Stimulated activated naive CD8-positive, alpha-beta T cell treated with anti-CD3 and anti-CD28 coated beads, Interleukin-15, Interleukin-2, amounts not matched to agents 100 ng/mL and 50 ng/mL, for 24 hours (primary cell): ENCODE results near the gene MAPKAPK5.
"Not testable (repeated sequence)": the region's sequence is repeated elsewhere in the genome, so short reads cannot be mapped to it uniquely, and the experiment has no call there.

Experiments
- H3K27ac Mint-ChIP-seq: one replicate; pipeline ENCODE4 v1.8.0; 2021; ENCODE audit warnings: mild to moderate bottlenecking, mixed read lengths
- H3K27me3 Mint-ChIP-seq: one replicate; pipeline ENCODE4 v1.8.0; 2021; ENCODE audit warnings: mixed read lengths
- H3K36me3 Mint-ChIP-seq: one replicate; pipeline ENCODE4 v1.8.0; 2021; ENCODE audit warnings: low read depth, mixed read lengths
- H3K4me1 Mint-ChIP-seq: one replicate; pipeline ENCODE4 v1.8.0; 2021; ENCODE audit warnings: low read depth, mixed read lengths
- H3K4me3 Mint-ChIP-seq: one replicate; pipeline ENCODE4 v1.8.0; 2021; ENCODE audit warnings: mild to moderate bottlenecking, mixed read lengths
- H3K9me3 Mint-ChIP-seq: one replicate; pipeline ENCODE4 v1.8.0; 2021; ENCODE audit warnings: mixed read lengths

Gene MAPKAPK5

GRCh38 chr12:111893287-111893686 lies 51.3 kb downstream of the MAPKAPK5 start:
- H3K4me1 Mint-ChIP-seq, result no peaks in the 10 kb centered on the region
- H3K27me3 Mint-ChIP-seq, result no peaks in the 10 kb centered on the region
- no peak overlapping the region for H3K4me3 Mint-ChIP-seq
- H3K36me3 Mint-ChIP-seq, result peaks cover 66% of the 10 kb centered on the region
- no peak overlapping the region for H3K27ac Mint-ChIP-seq
- H3K9me3 Mint-ChIP-seq, result no peaks in the 10 kb centered on the region

- Mint-ChIP-seq H3K4me3 (no peak overlapping the region), H3K27me3 (no peaks in the 10 kb centered on the region), H3K36me3 (peaks cover 67% of the 10 kb centered on the region), H3K9me3 (no peaks in the 10 kb centered on the region), H3K27ac (no peak overlapping the region), H3K4me1 (no peaks in the 10 kb centered on the region)
Measured at GRCh38 chr12:111894556-111894955, 52.5 kb downstream of the MAPKAPK5 start.

- Mint-ChIP-seq H3K36me3 (peaks cover 41% of the 10 kb centered on the region), H3K4me3 (no peak overlapping the region), H3K27me3 (no peaks in the 10 kb centered on the region), H3K27ac (no peak overlapping the region), H3K9me3 (peaks cover 4% of the 10 kb centered on the region), H3K4me1 (no peaks in the 10 kb centered on the region)
Measured at GRCh38 chr12:111901182-111901581, 59.2 kb downstream of the MAPKAPK5 start.

DNA sequence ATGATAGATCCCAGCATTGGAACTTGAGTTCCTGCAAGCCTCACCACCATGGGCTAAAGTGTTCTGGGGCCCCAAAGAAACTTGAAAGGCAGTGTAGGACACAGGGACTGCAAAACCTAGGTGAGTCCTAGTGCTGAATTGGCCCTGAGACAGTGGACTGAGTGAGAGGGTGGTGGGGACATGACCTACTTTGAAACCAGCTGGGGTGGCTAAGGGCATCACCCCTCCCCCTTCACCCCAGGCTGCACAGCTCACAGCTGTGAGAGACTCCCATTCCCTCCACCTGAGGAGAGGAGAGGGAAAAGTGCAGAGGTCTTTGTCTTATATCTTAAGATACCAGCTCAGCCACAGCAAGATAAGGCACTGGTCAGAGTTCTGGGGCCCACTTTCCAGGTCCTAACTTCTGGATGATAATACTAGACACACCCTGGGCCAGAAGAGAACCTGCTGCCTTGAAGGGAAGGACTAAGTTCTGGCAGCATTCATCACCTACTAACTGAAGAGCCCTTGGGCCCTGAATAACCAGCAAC lies 62.5 kb downstream of the MAPKAPK5 start:
- Mint-ChIP-seq H3K4me3 (no peak overlapping the region), H3K36me3 (peaks cover 45% of the 10 kb centered on the region), H3K4me1 (no peaks in the 10 kb centered on the region), H3K27me3 (no peaks in the 10 kb centered on the region), H3K27ac (no peak overlapping the region), H3K9me3 (peaks cover 26% of the 10 kb centered on the region)

GRCh38 chr12:111905502-111905901 lies 63.5 kb downstream of the MAPKAPK5 start:
- H3K36me3 Mint-ChIP-seq, result peaks cover 41% of the 10 kb centered on the region
- H3K4me3 Mint-ChIP-seq, result no peak overlapping the region
- H3K9me3 Mint-ChIP-seq, result peaks cover 27% of the 10 kb centered on the region
- H3K27me3 Mint-ChIP-seq, result no peaks in the 10 kb centered on the region
- H3K4me1 Mint-ChIP-seq, result no peaks in the 10 kb centered on the region
- H3K27ac Mint-ChIP-seq, result no peak overlapping the region

DNA sequence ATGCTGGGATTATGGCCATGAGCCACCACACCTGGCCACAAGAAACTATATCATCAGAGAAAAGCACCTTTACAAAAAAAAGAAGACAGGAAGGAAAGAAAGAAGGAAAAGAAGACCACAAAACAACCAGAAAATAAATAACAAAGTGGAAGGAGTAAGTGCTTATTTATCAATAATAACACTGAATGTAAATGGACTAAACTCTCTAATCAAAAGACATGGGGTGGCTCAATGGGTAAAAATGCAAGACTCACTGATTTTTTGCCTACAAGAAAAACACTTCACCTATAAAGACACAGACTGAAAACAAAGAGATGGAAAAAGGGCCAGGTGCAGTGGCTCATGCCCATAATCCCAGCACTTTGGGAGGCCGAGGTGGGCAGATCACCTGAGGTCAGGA lies 65.7 kb downstream of the MAPKAPK5 start:
- Mint-ChIP-seq H3K27me3 (no peaks in the 10 kb centered on the region), H3K27ac (no peak overlapping the region), H3K9me3 (peaks cover 27% of the 10 kb centered on the region), H3K4me1 (no peaks in the 10 kb centered on the region), H3K4me3 (no peak overlapping the region), H3K36me3 (peaks cover 42% of the 10 kb centered on the region)

DNA sequence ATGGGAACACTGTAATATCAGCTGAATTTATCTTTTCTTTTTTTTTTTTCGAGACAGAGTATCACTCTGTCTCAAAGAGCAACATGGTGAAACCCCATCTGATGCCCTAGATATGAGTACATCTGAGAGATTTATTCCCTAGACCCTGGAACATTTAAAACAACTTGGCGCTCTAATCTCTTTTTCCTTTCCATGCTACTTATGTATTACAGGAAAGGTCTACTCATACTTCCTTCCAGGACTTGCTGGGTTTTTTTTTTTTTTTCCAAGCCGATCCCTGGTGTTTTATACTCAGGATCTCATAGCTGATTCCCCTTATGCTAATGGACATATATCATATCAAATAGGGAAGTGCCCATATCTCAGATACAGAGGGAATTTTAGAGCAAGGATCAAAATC lies 83.1 kb downstream of the MAPKAPK5 start:
- no peaks in the 10 kb centered on the region for H3K9me3 Mint-ChIP-seq
- H3K4me3 Mint-ChIP-seq, result no peak overlapping the region
- H3K27me3 Mint-ChIP-seq, result no peaks in the 10 kb centered on the region
- no peak overlapping the region for H3K27ac Mint-ChIP-seq
- no peaks in the 10 kb centered on the region for H3K36me3 Mint-ChIP-seq
- no peaks in the 10 kb centered on the region for H3K4me1 Mint-ChIP-seq

DNA sequence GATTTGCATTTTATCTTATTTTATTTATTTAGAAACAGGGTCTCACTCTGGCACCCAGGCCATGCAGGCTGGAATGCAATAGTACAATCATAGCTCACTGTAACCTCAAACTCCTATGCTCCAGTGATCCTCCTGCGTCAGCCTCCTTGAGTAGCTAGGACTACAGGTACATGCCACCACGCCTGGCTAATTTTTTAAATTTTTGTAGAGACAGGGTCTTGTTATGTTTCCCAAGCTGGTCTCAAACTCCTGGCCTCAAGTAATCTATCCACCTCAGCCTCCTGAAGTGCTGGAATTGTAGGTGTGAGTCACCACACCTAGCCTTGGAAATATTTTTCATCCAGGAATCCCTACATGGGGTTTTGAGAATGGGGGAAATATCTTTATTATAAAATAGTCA lies 84.6 kb downstream of the MAPKAPK5 start:
- Mint-ChIP-seq H3K36me3 (peaks cover under 1% of the 10 kb centered on the region), H3K27ac (no peak overlapping the region), H3K4me1 (no peaks in the 10 kb centered on the region), H3K9me3 (no peaks in the 10 kb centered on the region), H3K27me3 (no peaks in the 10 kb centered on the region), H3K4me3 (no peak overlapping the region)

DNA sequence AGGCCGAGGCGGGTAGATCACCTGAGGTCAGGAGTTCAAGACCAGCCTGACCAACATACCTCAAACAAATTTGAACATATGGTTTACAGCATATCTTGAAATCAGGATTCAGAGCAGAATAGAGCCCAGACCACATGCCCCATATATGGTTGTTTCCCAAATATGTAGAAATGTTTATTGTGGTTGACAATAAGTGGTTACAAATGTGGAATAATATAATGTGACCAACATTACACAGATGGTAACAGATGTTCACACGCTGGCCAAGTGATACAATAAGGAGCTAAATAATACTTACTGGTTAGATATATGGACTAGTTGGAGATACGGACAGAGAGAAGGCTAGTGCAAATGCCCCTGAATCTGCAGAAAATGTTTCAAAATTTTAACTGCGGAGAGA lies 85.3 kb downstream of the MAPKAPK5 start:
- H3K4me1 Mint-ChIP-seq, result no peaks in the 10 kb centered on the region
- no peak overlapping the region for H3K27ac Mint-ChIP-seq
- H3K4me3 Mint-ChIP-seq, result no peak overlapping the region
- H3K27me3 Mint-ChIP-seq, result no peaks in the 10 kb centered on the region
- no peaks in the 10 kb centered on the region for H3K9me3 Mint-ChIP-seq
- peaks cover 8% of the 10 kb centered on the region for H3K36me3 Mint-ChIP-seq

GRCh38 chr12:111932241-111932640 lies 90.2 kb downstream of the MAPKAPK5 start:
- H3K36me3 Mint-ChIP-seq, result peaks cover 9% of the 10 kb centered on the region
- no peaks in the 10 kb centered on the region for H3K4me1 Mint-ChIP-seq
- H3K4me3 Mint-ChIP-seq, result no peak overlapping the region
- no peak overlapping the region for H3K27ac Mint-ChIP-seq
- no peaks in the 10 kb centered on the region for H3K27me3 Mint-ChIP-seq
- H3K9me3 Mint-ChIP-seq, result no peaks in the 10 kb centered on the region

DNA sequence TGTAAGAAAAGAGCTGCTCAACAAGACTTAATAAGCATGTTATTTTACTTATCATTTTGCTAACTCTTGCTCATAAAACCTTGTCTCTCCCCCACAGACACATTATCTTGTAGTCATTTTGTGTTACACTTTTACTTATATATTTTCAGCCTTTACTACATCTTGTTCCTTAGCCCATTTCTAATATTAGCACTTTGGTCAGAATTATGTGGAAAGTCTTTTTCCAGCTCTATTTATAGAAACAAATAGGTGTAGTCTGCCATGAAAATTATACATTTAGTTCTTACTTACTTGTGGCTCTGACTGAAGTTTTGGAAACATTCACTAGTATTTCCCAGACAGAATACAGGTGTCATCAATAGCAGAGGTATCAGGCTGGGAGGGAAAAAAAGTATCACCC lies 94.8 kb downstream of the MAPKAPK5 start:
- Mint-ChIP-seq H3K4me3 (no peak overlapping the region), H3K4me1 (no peaks in the 10 kb centered on the region), H3K9me3 (no peaks in the 10 kb centered on the region), H3K27me3 (no peaks in the 10 kb centered on the region), H3K36me3 (peaks cover 6% of the 10 kb centered on the region), H3K27ac (no peak overlapping the region)

DNA sequence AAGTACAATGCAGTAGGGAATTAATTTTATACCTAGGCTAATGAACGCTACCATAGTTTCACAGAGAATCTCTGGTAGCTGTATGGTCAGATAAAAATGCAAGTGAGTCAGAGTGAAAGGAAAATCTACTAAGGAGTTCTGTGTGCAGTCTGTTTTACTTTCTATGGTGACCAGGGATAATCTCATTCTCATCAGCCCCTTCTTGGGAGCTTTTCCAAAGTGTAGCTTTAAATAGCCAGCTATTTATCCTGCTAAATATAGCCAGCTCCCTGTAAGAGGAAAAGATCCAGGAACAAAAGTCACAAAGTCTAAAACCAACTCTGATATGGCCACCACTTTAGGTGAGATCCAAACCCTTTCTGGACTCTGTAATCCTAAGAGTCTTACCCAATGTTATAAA lies 95.4 kb downstream of the MAPKAPK5 start:
- no peak overlapping the region for H3K4me3 Mint-ChIP-seq
- H3K4me1 Mint-ChIP-seq, result peaks cover under 1% of the 10 kb centered on the region
- H3K9me3 Mint-ChIP-seq, result no peaks in the 10 kb centered on the region
- H3K27ac Mint-ChIP-seq, result no peak overlapping the region
- no peaks in the 10 kb centered on the region for H3K36me3 Mint-ChIP-seq
- H3K27me3 Mint-ChIP-seq, result no peaks in the 10 kb centered on the region

- H3K9me3 Mint-ChIP-seq, result no peaks in the 10 kb centered on the region
- H3K27me3 Mint-ChIP-seq, result no peaks in the 10 kb centered on the region
- no peak overlapping the region for H3K4me3 Mint-ChIP-seq
- H3K27ac Mint-ChIP-seq, result peak overlapping the region; percentile 45
- H3K36me3 Mint-ChIP-seq, result no peaks in the 10 kb centered on the region
- peaks cover 13% of the 10 kb centered on the region for H3K4me1 Mint-ChIP-seq
Measured at GRCh38 chr12:111942557-111942956, 100.5 kb downstream of the MAPKAPK5 start.

GRCh38 chr12:111943929-111944328 lies 101.9 kb downstream of the MAPKAPK5 start:
- Mint-ChIP-seq H3K27me3 (no peaks in the 10 kb centered on the region), H3K27ac (no peak overlapping the region), H3K36me3 (no peaks in the 10 kb centered on the region), H3K4me1 (peaks cover 13% of the 10 kb centered on the region), H3K9me3 (no peaks in the 10 kb centered on the region), H3K4me3 (no peak overlapping the region)

- H3K9me3 Mint-ChIP-seq, H3K4me3 Mint-ChIP-seq, H3K27ac Mint-ChIP-seq, H3K27me3 Mint-ChIP-seq, H3K36me3 Mint-ChIP-seq: not testable (repeated sequence)
- peaks cover 28% of the 10 kb centered on the region for H3K4me1 Mint-ChIP-seq
Measured at GRCh38 chr12:111950961-111951676, 109.1 kb downstream of the MAPKAPK5 start.
